DND-41 (cell line): ENCODE data around the gene CFB.

Source experiments
- ATAC-seq: fragments of 200-7000 bp; cut with Tn5 transposase; 3 replicates; pipeline ENCODE4 v1.9.1; 2021; ENCODE audit warnings: low read depth; ENCODE audit not compliant: insufficient read depth
- DNase-seq: peaks from one replicate; pipeline ENCODE4 v3.0.0-alpha.2; 2020
- H2AFZ ChIP-seq: 2 replicates; pipeline ENCODE4 v1.6.0; 2012; ENCODE audit warnings: low read depth, low read length
- H3K27ac ChIP-seq: 2 replicates; pipeline ENCODE4 v1.5.1; 2012; ENCODE audit warnings: low read length, inconsistent platforms
- H3K27me3 ChIP-seq: fragments of 200-600 bp; sonication (generic); 2 replicates; pipeline ENCODE4 v1.6.0; 2012; ENCODE audit warnings: low read length, mild to moderate bottlenecking, inconsistent platforms; ENCODE audit not compliant: insufficient read depth, poor library complexity
- H3K36me3 ChIP-seq: 2 replicates; pipeline ENCODE4 v1.5.1; 2012; ENCODE audit warnings: low read length, inconsistent platforms; ENCODE audit not compliant: insufficient read depth
- H3K4me1 ChIP-seq: 2 replicates; pipeline ENCODE4 v1.5.1; 2012; ENCODE audit warnings: mild to moderate bottlenecking, low read length; ENCODE audit not compliant: insufficient read depth
- H3K4me2 ChIP-seq: 2 replicates; pipeline ENCODE4 v1.6.0; 2012; ENCODE audit warnings: mild to moderate bottlenecking, moderate library complexity, low read length, inconsistent platforms; ENCODE audit not compliant: insufficient read depth
- H3K4me3 ChIP-seq, 2 experiments: fragments of 200-600 bp in 1 of 2; shearing (Covaris generic) in 1 of 2; 2 replicates each; pipeline ENCODE4 v1.5.1; 2012 to 2016; ENCODE audit warnings: inconsistent platforms in 2 of 2, low read length in 2 of 2, mild to moderate bottlenecking in 2 of 2, low read depth in 1 of 2, moderate library complexity in 1 of 2
- H3K79me2 ChIP-seq: 2 replicates; pipeline ENCODE4 v1.6.0; 2012; ENCODE audit warnings: low read length, inconsistent platforms; ENCODE audit not compliant: insufficient read depth
- H3K9ac ChIP-seq: 2 replicates; pipeline ENCODE4 v1.6.0; 2012; ENCODE audit warnings: low read depth, mild to moderate bottlenecking, inconsistent platforms, low read length, moderate library complexity
- H3K9me3 ChIP-seq: 2 replicates; pipeline ENCODE4 v1.5.1; 2012; ENCODE audit warnings: low read length, moderate library complexity, mild to moderate bottlenecking, inconsistent platforms; ENCODE audit not compliant: insufficient read depth, severe bottlenecking
- H4K20me1 ChIP-seq: 2 replicates; pipeline ENCODE4 v1.6.0; 2012; ENCODE audit warnings: low read length; ENCODE audit not compliant: insufficient read depth
- EZH2 ChIP-seq: IDR thresholded peaks from 3 replicates; pipeline ENCODE4 v1.6.1; 2012; ENCODE audit warnings: borderline replicate concordance, low read depth, mild to moderate bottlenecking, moderate library complexity, low read length, inconsistent platforms; ENCODE audit not compliant: severe bottlenecking
- TF ChIP-seq, protein P1 (sequence below): IDR thresholded peaks from 2 replicates; pipeline ENCODE4 v1.5.1; 2012; ENCODE audit warnings: borderline replicate concordance, low read length, moderate library complexity, mild to moderate bottlenecking; ENCODE audit not compliant: poor library complexity, severe bottlenecking; ENCODE audit errors: extremely low read depth

Gene CFB

DNA sequence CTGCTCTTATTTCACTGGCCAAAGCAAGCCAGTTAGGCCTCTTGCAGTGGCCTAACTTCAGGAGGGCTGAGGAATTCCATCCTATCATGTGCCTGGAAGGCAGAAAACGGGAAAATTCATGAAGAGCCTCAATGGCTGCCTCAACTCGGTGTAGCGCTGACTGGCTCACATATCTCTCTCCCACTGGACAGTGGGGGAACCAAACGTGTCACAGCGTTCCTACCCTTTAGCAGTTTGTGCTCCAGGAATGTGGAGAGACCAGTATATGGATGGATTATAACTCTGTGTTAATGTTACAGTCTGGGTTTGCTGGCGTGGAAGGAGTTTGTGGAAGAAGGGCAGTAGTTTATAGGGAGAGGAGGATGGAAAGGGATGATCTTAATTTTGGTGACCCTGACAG, 30.1 kb upstream of the CFB start:
- no peak overlapping the region for H2AFZ ChIP-seq

DNA sequence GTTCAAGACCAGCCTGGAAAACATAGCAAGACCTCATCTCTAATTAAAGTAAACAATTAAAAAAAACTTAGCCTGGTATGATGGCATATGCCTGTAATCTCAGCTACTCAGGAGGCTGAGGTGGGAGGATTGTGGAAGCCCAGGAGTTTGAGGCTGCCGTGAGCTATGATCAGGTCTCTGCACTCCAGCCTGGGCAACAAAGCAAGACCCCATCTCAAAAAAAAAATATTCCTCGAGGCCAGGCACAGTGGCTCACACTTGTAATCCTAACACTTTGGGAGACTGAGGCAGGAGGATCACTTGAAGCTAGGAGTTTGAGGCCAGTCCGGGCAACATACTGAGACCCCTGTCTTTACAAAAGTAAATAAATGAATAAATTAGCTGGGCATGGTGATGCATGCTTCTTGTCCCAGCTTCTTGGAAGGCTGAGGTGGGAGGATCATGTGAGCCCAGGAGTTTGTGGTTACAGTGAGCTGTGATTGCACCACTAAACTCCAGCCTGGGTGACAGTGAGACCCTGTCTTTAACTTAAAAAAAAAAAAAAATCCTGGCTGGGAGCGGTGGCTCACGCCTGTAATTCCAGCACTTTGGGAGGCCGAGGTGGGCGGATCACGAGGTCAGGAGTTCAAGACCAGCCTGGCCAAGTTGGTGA, 27.7 kb upstream of the CFB start:
- no peak overlapping the region for H3K4me3 ChIP-seq
- no peaks in the 10 kb centered on the region for H3K79me2 ChIP-seq
- H3K27me3 ChIP-seq = no peaks in the 10 kb centered on the region
- no peak; the same call in 2 of the 3 replicates for ATAC-seq
- H3K36me3 ChIP-seq = no peaks in the 10 kb centered on the region
- no peak for DNase-seq
- TF ChIP-seq, protein P1, sequence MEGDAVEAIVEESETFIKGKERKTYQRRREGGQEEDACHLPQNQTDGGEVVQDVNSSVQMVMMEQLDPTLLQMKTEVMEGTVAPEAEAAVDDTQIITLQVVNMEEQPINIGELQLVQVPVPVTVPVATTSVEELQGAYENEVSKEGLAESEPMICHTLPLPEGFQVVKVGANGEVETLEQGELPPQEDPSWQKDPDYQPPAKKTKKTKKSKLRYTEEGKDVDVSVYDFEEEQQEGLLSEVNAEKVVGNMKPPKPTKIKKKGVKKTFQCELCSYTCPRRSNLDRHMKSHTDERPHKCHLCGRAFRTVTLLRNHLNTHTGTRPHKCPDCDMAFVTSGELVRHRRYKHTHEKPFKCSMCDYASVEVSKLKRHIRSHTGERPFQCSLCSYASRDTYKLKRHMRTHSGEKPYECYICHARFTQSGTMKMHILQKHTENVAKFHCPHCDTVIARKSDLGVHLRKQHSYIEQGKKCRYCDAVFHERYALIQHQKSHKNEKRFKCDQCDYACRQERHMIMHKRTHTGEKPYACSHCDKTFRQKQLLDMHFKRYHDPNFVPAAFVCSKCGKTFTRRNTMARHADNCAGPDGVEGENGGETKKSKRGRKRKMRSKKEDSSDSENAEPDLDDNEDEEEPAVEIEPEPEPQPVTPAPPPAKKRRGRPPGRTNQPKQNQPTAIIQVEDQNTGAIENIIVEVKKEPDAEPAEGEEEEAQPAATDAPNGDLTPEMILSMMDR = no peak
- no peak for TF ChIP-seq EZH2
- no peaks in the 10 kb centered on the region for H3K4me1 ChIP-seq
- no peak overlapping the region for H3K4me2 ChIP-seq
- no peaks in the 10 kb centered on the region for H4K20me1 ChIP-seq
- H3K27ac ChIP-seq = no peak overlapping the region
- no peaks in the 10 kb centered on the region for H3K9me3 ChIP-seq
- H2AFZ ChIP-seq = no peak overlapping the region
- H3K9ac ChIP-seq = no peak overlapping the region

More for the DNA sequence above, 30.1 kb upstream of the CFB start:
- ATAC-seq (no peak), DNase-seq (no peak)
- H3K9me3 ChIP-seq = no peaks in the 10 kb centered on the region
- TF ChIP-seq EZH2 = no peak
- TF ChIP-seq, protein P1 = no peak
- H3K4me3 ChIP-seq = no peak overlapping the region
- H3K9ac ChIP-seq = no peak overlapping the region
- no peak overlapping the region for H3K4me2 ChIP-seq
- H3K27me3 ChIP-seq = no peaks in the 10 kb centered on the region
- no peaks in the 10 kb centered on the region for H3K79me2 ChIP-seq
- no peak overlapping the region for H3K27ac ChIP-seq
- H3K36me3 ChIP-seq = no peaks in the 10 kb centered on the region
- H4K20me1 ChIP-seq = no peaks in the 10 kb centered on the region
- no peaks in the 10 kb centered on the region for H3K4me1 ChIP-seq

DNA sequence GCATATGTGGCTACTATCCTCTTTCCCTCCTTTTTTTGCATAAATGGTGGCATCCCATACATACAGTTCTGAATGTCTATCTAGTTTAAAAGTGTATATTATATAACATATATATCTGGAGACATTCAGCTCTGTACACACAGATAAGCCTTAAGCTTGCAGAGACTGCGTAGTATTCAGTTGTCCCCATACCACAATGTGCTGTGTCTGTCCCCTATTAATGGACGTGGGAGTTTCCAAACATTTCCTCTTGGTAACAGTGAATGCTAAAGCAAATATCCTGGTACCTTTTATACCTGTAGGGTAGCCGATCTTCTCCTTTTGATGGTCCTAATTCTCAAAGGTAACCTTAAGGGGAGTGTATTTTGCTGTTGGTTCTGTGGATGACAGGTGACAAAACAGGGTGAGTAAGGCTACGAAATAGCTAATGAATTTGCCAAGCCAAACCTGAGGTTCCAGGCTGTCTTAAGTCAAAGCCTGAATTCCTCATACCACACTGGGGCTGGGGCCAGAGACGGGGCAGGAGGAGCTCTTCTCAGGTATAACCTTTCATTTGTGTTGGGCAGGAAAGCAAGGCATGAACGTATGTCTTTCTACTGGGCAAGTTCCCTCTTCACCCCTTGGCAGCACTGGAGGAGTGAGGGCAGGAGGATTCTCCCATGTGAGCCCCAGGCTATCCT, 26.1 kb upstream of the CFB start:
- Histone ChIP-seq H3K27ac (no peak overlapping the region), H3K27me3 (no peaks in the 10 kb centered on the region), H3K9me3 (no peaks in the 10 kb centered on the region), H3K4me2 (no peak overlapping the region), H2AFZ (no peak overlapping the region), H4K20me1 (no peaks in the 10 kb centered on the region), H3K9ac (no peak overlapping the region), H3K79me2 (no peaks in the 10 kb centered on the region), H3K4me3 (no peak overlapping the region), H3K36me3 (no peaks in the 10 kb centered on the region), H3K4me1 (no peaks in the 10 kb centered on the region)
- ATAC-seq (no peak), DNase-seq (no peak)
- TF ChIP-seq, protein P1 = no peak
- TF ChIP-seq EZH2 = no peak

DNA sequence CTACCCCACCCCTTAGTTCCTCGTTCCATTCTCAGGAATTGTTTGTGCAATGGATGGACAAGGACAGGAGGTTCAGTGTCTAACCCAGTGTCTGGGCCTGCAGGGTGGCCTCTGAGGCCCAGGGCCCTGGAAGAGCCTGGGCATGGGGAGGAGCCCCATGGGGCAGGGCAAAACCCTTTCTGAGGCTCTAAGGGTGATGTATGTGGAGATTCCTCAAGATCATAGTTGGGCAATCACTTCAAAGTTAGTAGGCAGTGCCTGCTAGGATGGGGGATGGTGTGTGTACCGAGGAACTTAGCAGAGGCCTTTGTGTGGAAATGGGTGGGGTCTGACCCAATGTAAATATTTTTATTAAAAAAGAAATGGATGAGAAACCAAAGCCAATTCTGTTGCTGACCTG, 25.1 kb upstream of the CFB start:
- DNase-seq (no peak), ATAC-seq (no peak)
- TF ChIP-seq EZH2 = no peak
- Histone ChIP-seq H4K20me1 (no peaks in the 10 kb centered on the region), H3K27ac (no peak overlapping the region), H3K27me3 (peaks cover under 1% of the 10 kb centered on the region), H3K9me3 (no peaks in the 10 kb centered on the region), H3K4me1 (no peaks in the 10 kb centered on the region), H3K4me3 (no peak overlapping the region), H3K36me3 (no peaks in the 10 kb centered on the region), H3K79me2 (no peaks in the 10 kb centered on the region), H3K4me2 (no peak overlapping the region), H2AFZ (no peak overlapping the region), H3K9ac (no peak overlapping the region)
